Keratinocyte (primary cell): ENCODE data around the gene VIPR1.

ENCODE experiments used
- CTCF ChIP-seq, 3 experiments: IDR thresholded peaks in 1 of 3; conservative IDR thresholded peaks in 1 of 3; optimal IDR thresholded peaks in 1 of 3; 2 replicates in 2 of 3; 3 replicates in 1 of 3; pipeline versions ENCODE3 to v1.5.1; 2011; ENCODE audit warnings: low read length in 3 of 3, mild to moderate bottlenecking in 3 of 3, moderate library complexity in 2 of 3, control low read depth in 1 of 3, inconsistent platforms in 1 of 3; ENCODE audit not compliant: insufficient read depth in 2 of 3; ENCODE audit errors: extremely low read depth in 1 of 3
- EZH2 ChIP-seq: IDR thresholded peaks from one replicate; pipeline ENCODE4 v1.6.1; 2012; ENCODE audit warnings: inconsistent platforms, mild to moderate bottlenecking, low read length, moderate library complexity

GRCh38 chr3:42516443-42516842 lies 14.0 kb downstream of the VIPR1 start:
- TF ChIP-seq CTCF (optimal IDR thresholded peaks at IDR 0.05 in 1 of 3, IDR thresholded peaks at IDR 0.05 in 1 of 3, conservative IDR thresholded peaks at IDR 0.05 in 1 of 3; ENCODE audit: extremely low read depth in 1 of 3, insufficient read depth in 2 of 3, low read length in 3 of 3) (no peak), EZH2 (no peak)
